ENCODE data around the gene SLC7A6.

SLC7A6 gene

GRCh38 chr16:68306633-68307032, 42.3 kb downstream of the SLC7A6 start:
- no peak for DNase-seq (ENCODE audit: low read depth, low spot score)

- no peak for DNase-seq (ENCODE audit: low read depth, low spot score)
Measured at GRCh38 chr16:68309799-68310198, 45.5 kb downstream of the SLC7A6 start.

- DNase-seq (ENCODE audit: low read depth, low spot score), result no peak
Measured at GRCh38 chr16:68310437-68310773, 46.1 kb downstream of the SLC7A6 start.

GRCh38 chr16:68310774-68311511, 46.6 kb downstream of the SLC7A6 start, which contains the start of the genes PRMT7 and SLC7A6OS:
Gene PRMT7, plus strand, starts transcription at chr16:68311019. Its CDS starts 4,961 bp downstream, at chr16:68315980.
Gene SLC7A6OS, minus strand, starts transcription at chr16:68310946. Its CDS starts 20 bp downstream, at chr16:68310926.
- peak; percentile 79 for DNase-seq (ENCODE audit: low read depth, low spot score)

- DNase-seq (ENCODE audit: low read depth, low spot score), result no peak
Measured at GRCh38 chr16:68313116-68313515, 48.8 kb downstream of the SLC7A6 start.

- no peak for DNase-seq (ENCODE audit: low read depth, low spot score)
Measured at GRCh38 chr16:68319185-68319908, 55.0 kb downstream of the SLC7A6 start.

GRCh38 chr16:68324336-68324735, 60.0 kb downstream of the SLC7A6 start:
- no peak for DNase-seq (ENCODE audit: low read depth, low spot score)

GRCh38 chr16:68324780-68325357, 60.5 kb downstream of the SLC7A6 start:
- no peak for DNase-seq (ENCODE audit: low read depth, low spot score)

GRCh38 chr16:68328151-68328859, 64.0 kb downstream of the SLC7A6 start:
- DNase-seq (ENCODE audit: low read depth, low spot score), result peak; percentile 68

- no peak for DNase-seq (ENCODE audit: low read depth, low spot score)
Measured at GRCh38 chr16:68328860-68329390, 64.6 kb downstream of the SLC7A6 start.

GRCh38 chr16:68331879-68332410, 67.6 kb downstream of the SLC7A6 start:
- DNase-seq (ENCODE audit: low read depth, low spot score), result no peak

- no peak for DNase-seq (ENCODE audit: low read depth, low spot score)
Measured at GRCh38 chr16:68332411-68333121, 68.2 kb downstream of the SLC7A6 start.

GRCh38 chr16:68335175-68335574, 70.8 kb downstream of the SLC7A6 start:
- DNase-seq (ENCODE audit: low read depth, low spot score), result no peak

- no peak for DNase-seq (ENCODE audit: low read depth, low spot score)
Measured at GRCh38 chr16:68338326-68339119, 74.2 kb downstream of the SLC7A6 start.

- DNase-seq (ENCODE audit: low read depth, low spot score), result no peak
Measured at GRCh38 chr16:68339214-68339613, 74.9 kb downstream of the SLC7A6 start.

- DNase-seq (ENCODE audit: low read depth, low spot score), result no peak
Measured at GRCh38 chr16:68342620-68343019, 78.3 kb downstream of the SLC7A6 start.

- DNase-seq (ENCODE audit: low read depth, low spot score), result no peak
Measured at GRCh38 chr16:68343137-68343536, 78.8 kb downstream of the SLC7A6 start.

- DNase-seq (ENCODE audit: low read depth, low spot score), result no peak
Measured at GRCh38 chr16:68344252-68344651, 79.9 kb downstream of the SLC7A6 start.

- DNase-seq (ENCODE audit: low read depth, low spot score), result no peak
Measured at GRCh38 chr16:68345351-68345810, 81.1 kb downstream of the SLC7A6 start.
